Esophagus squamous epithelium (tissue), 4 donors: ENCODE results near the gene LBR.

Source experiments
- CTCF ChIP-seq, 6 experiments: fragments of 450-650 bp in 4 of 6; fragments of 200-600 bp in 2 of 6; sonication (generic) in 2 of 6; IDR thresholded peaks; one replicate each; pipeline ENCODE4 v1.5.1; 2016 to 2019; ENCODE audit warnings: antibody characterized with exemption in 6 of 6, mild to moderate bottlenecking in 4 of 6, moderate library complexity in 4 of 6
- POLR2A ChIP-seq, 4 donors: fragments of 450-650 bp; IDR thresholded peaks; one replicate each; pipeline ENCODE4 v1.6.1; 2017; ENCODE audit warnings: antibody characterized with exemption in 4 of 4, mild to moderate bottlenecking in 4 of 4, moderate library complexity in 3 of 4

- TF ChIP-seq POLR2A (IDR thresholded peaks at IDR 0.05) (no peak), CTCF (IDR thresholded peaks at IDR 0.05) (no peak)
Observed at GRCh38 chr1:225424562-225425200, 3.2 kb downstream of the LBR start.
